K562 (cell line): Measurements from ENCODE around the gene AHCYL1. TPM values are rescaled to one million over a fixed set of nuclear protein-coding genes. Genes with fewer than 3 reads are reported as not detected.

ENCODE experiments used
- ELF4 ChIP-seq: fragments of 450-650 bp; formaldehyde crosslinking; IDR thresholded peaks from 2 replicates; pipeline ENCODE4 v1.4.0; 2022; ENCODE audit warnings: missing genetic modification characterization
- NFIC ChIP-seq: fragments of 450-650 bp; IDR thresholded peaks from 2 replicates; pipeline ENCODE4 v1.6.1; 2017; ENCODE audit warnings: mild to moderate bottlenecking, inconsistent platforms
- PURB ChIP-seq: sonication (generic); formaldehyde crosslinking; IDR thresholded peaks from 2 replicates; pipeline ENCODE4 v1.9.0; 2021; ENCODE audit warnings: low read depth, mild to moderate bottlenecking, missing genetic modification reagents
- ZBTB7A ChIP-seq: IDR thresholded peaks from 2 replicates; pipeline ENCODE4 v1.6.1; 2011; ENCODE audit warnings: low read depth, mild to moderate bottlenecking, low read length, moderate library complexity, borderline replicate concordance; ENCODE audit not compliant: control insufficient read depth
- ZNF347 ChIP-seq: fragments of 450-650 bp; formaldehyde crosslinking; IDR thresholded peaks from 2 replicates; pipeline ENCODE4 v1.4.0; 2020; ENCODE audit warnings: low read depth, mild to moderate bottlenecking, moderate library complexity
- ZNF445 ChIP-seq: fragments of 250-450 bp; sonication (Bioruptor Pico); IDR thresholded peaks from 2 replicates; pipeline ENCODE4 v1.4.0; 2020; ENCODE audit warnings: low read depth, mild to moderate bottlenecking, moderate library complexity
- polyA plus RNA-seq, 8 experiments: library from polyadenylated mRNA; depleted of rRNA in 4 of 8; stranded (reverse) in 5 of 8; unstranded in 3 of 8; fragments of >200 nt; fragmentation: Nextera tagmentation in 2 of 8; fragmentation: Illumina TruSeq in 1 of 8; extraction: Ambion mirVana in 2 of 8; extraction: Trizol in 1 of 8; gene quantifications; 2 replicates each; pipeline versions ENCODE4 v1.2.1 to v1.2.3, GENCODE V29; 2011 to 2014; ENCODE audit warnings: inconsistent platforms in 1 of 8, missing spikeins in 1 of 8
- total RNA-seq, 7 experiments: library from RNA; depleted of rRNA in 6 of 7; stranded (reverse); fragments of >200 nt in 6 of 7; fragmentation: Illumina TruSeq in 2 of 7; extraction: Trizol in 2 of 7; gene quantifications; 2 replicates each; pipeline versions ENCODE4 v1.2.1 to v1.2.3, GENCODE V29; 2011 to 2021; ENCODE audit warnings: low replicate concordance in 1 of 7
- TF ChIP-seq, protein P1 (sequence below): fragments of 200-600 bp; sonication (generic); IDR thresholded peaks from one replicate; pipeline ENCODE4 v1.6.1; 2012; ENCODE audit warnings: mild to moderate bottlenecking, low read depth, low read length, inconsistent platforms
- TF ChIP-seq, protein P2 (sequence below): sonication (generic); formaldehyde crosslinking; IDR thresholded peaks from 2 replicates; pipeline ENCODE4 v1.8.0; 2022; ENCODE audit warnings: mild to moderate bottlenecking, missing genetic modification reagents, borderline replicate concordance
- TF ChIP-seq, protein P3 (sequence below): sonication (generic); formaldehyde crosslinking; IDR thresholded peaks from 2 replicates; pipeline ENCODE4 v1.5.0; 2020; ENCODE audit warnings: missing genetic modification reagents
- TF ChIP-seq, protein P4 (sequence below): fragments of 250-450 bp; sonication (Bioruptor Pico); IDR thresholded peaks from 2 replicates; pipeline ENCODE4 v1.5.0; 2021; ENCODE audit warnings: mild to moderate bottlenecking, moderate library complexity

The AHCYL1 gene
- total and polyA plus RNA-seq, 9 of the 15 experiments (the other 6 are each of a cell fraction or from before 2014, with no cell fraction given): 27.3 to 118 (median 44.5) TPM

DNA sequence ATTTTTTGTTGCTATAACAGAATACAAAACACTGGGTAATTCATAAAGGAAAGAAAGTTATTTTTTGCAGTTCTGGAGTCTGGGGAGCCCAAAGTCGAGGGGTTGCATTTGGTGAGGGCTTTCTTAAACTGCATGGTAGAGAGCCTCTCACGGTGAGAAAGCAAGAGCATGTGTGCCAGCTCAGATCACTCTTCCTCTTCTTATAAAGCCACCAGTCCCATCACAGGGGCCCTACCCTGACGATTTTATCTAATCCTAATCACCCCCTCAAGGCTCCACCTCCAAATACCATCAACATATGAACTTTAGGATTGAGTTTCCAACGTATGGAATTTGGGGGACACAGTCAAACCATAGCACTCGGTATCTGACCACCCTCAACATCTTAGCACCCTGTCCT is 48.9 kb downstream of the AHCYL1 start (continued):
- TF ChIP-seq, protein P1, sequence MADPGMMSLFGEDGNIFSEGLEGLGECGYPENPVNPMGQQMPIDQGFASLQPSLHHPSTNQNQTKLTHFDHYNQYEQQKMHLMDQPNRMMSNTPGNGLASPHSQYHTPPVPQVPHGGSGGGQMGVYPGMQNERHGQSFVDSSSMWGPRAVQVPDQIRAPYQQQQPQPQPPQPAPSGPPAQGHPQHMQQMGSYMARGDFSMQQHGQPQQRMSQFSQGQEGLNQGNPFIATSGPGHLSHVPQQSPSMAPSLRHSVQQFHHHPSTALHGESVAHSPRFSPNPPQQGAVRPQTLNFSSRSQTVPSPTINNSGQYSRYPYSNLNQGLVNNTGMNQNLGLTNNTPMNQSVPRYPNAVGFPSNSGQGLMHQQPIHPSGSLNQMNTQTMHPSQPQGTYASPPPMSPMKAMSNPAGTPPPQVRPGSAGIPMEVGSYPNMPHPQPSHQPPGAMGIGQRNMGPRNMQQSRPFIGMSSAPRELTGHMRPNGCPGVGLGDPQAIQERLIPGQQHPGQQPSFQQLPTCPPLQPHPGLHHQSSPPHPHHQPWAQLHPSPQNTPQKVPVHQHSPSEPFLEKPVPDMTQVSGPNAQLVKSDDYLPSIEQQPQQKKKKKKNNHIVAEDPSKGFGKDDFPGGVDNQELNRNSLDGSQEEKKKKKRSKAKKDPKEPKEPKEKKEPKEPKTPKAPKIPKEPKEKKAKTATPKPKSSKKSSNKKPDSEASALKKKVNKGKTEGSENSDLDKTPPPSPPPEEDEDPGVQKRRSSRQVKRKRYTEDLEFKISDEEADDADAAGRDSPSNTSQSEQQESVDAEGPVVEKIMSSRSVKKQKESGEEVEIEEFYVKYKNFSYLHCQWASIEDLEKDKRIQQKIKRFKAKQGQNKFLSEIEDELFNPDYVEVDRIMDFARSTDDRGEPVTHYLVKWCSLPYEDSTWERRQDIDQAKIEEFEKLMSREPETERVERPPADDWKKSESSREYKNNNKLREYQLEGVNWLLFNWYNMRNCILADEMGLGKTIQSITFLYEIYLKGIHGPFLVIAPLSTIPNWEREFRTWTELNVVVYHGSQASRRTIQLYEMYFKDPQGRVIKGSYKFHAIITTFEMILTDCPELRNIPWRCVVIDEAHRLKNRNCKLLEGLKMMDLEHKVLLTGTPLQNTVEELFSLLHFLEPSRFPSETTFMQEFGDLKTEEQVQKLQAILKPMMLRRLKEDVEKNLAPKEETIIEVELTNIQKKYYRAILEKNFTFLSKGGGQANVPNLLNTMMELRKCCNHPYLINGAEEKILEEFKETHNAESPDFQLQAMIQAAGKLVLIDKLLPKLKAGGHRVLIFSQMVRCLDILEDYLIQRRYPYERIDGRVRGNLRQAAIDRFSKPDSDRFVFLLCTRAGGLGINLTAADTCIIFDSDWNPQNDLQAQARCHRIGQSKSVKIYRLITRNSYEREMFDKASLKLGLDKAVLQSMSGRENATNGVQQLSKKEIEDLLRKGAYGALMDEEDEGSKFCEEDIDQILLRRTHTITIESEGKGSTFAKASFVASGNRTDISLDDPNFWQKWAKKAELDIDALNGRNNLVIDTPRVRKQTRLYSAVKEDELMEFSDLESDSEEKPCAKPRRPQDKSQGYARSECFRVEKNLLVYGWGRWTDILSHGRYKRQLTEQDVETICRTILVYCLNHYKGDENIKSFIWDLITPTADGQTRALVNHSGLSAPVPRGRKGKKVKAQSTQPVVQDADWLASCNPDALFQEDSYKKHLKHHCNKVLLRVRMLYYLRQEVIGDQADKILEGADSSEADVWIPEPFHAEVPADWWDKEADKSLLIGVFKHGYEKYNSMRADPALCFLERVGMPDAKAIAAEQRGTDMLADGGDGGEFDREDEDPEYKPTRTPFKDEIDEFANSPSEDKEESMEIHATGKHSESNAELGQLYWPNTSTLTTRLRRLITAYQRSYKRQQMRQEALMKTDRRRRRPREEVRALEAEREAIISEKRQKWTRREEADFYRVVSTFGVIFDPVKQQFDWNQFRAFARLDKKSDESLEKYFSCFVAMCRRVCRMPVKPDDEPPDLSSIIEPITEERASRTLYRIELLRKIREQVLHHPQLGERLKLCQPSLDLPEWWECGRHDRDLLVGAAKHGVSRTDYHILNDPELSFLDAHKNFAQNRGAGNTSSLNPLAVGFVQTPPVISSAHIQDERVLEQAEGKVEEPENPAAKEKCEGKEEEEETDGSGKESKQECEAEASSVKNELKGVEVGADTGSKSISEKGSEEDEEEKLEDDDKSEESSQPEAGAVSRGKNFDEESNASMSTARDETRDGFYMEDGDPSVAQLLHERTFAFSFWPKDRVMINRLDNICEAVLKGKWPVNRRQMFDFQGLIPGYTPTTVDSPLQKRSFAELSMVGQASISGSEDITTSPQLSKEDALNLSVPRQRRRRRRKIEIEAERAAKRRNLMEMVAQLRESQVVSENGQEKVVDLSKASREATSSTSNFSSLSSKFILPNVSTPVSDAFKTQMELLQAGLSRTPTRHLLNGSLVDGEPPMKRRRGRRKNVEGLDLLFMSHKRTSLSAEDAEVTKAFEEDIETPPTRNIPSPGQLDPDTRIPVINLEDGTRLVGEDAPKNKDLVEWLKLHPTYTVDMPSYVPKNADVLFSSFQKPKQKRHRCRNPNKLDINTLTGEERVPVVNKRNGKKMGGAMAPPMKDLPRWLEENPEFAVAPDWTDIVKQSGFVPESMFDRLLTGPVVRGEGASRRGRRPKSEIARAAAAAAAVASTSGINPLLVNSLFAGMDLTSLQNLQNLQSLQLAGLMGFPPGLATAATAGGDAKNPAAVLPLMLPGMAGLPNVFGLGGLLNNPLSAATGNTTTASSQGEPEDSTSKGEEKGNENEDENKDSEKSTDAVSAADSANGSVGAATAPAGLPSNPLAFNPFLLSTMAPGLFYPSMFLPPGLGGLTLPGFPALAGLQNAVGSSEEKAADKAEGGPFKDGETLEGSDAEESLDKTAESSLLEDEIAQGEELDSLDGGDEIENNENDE: no peak
- TF ChIP-seq NFIC (no peak), ZBTB7A (no peak), ZNF445 (CRISPR knock-in tag) (no peak), ZNF347 (CRISPR knock-in tag) (no peak), PURB (no peak), ELF4 (CRISPR knock-in tag) (0 out of 2 replicates have a peak, but pooled peaks have one; percentile 12)
- TF ChIP-seq, protein P2, sequence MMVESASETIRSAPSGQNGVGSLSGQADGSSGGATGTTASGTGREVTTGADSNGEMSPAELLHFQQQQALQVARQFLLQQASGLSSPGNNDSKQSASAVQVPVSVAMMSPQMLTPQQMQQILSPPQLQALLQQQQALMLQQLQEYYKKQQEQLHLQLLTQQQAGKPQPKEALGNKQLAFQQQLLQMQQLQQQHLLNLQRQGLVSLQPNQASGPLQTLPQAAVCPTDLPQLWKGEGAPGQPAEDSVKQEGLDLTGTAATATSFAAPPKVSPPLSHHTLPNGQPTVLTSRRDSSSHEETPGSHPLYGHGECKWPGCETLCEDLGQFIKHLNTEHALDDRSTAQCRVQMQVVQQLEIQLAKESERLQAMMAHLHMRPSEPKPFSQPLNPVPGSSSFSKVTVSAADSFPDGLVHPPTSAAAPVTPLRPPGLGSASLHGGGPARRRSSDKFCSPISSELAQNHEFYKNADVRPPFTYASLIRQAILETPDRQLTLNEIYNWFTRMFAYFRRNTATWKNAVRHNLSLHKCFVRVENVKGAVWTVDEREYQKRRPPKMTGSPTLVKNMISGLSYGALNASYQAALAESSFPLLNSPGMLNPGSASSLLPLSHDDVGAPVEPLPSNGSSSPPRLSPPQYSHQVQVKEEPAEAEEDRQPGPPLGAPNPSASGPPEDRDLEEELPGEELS (CRISPR knock-in tag): no peak
- TF ChIP-seq, protein P3, sequence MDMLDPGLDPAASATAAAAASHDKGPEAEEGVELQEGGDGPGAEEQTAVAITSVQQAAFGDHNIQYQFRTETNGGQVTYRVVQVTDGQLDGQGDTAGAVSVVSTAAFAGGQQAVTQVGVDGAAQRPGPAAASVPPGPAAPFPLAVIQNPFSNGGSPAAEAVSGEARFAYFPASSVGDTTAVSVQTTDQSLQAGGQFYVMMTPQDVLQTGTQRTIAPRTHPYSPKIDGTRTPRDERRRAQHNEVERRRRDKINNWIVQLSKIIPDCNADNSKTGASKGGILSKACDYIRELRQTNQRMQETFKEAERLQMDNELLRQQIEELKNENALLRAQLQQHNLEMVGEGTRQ (CRISPR knock-in tag): no peak
- TF ChIP-seq, protein P4, sequence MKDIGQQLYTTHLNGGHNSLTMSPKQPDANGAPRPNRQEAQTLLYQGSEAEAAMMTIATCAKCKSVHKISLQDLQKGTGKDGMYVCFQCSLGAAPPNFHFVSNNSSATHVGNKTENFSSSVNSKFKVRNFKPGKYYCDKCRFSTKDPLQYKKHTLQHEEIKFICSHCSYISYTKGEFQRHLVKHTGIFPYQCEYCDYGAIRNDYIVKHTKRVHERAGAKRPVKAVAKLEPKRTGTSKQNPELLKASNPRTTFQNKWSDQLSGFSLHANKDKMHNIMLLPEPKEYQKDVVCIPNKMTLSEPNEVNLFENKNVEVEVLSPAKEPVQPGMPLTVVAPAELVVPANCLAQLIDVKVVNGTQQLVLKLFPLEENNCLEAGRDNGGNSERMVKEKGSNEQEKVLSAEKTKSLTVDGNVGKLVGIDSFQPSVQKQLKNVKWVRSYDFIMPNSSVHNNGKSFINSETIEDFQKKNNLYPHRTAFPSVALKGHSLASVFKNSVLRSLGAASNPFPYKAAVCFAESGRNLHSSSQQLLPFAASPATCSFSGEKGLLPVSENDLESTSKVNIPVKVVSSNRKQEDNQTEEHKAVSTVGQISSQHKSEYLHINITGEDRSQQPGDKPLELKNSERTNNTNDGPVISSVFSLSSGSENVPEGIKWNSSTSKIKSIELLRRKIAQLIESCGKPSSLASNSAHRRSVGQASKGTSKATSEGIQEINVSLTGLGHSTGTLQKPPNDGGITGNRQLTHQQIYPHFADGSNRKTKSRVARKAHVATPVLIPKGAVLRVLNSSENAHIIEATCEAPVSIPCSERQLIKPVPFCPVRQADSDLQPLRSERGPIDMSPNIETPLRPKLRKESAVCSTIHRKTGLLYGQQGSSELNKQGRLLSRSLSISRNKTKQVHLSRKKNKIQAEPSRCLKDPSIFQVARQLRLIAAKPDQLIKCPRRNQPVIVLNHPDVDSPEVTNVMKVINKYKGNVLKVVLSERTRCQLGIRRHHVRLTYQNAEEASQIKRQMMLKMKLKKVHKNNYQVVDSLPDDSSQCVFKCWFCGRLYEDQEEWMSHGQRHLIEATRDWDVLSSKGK (CRISPR knock-in tag): no peak
